Activated CD8-positive, alpha-beta T cell treated with anti-CD3 and anti-CD28 coated beads, Interleukin-2, amount 10 ng/mL, durations not matched to agents 7 days and 5 days (primary cell): ENCODE results near the gene SULT1A1. TPM values are rescaled to one million over a fixed set of nuclear protein-coding genes. Genes with fewer than 3 reads are reported as not detected.
A peak's percentile ranks its signal among the peaks of the same experiment; 100 is the strongest.

Experiments used
- ATAC-seq: fragments of 150-1000 bp; cut with Tn5 transposase; one replicate; pipeline ENCODE4 v1.10.0; 2021; ENCODE audit warnings: moderate library complexity
- CTCF ChIA-PET: fragments of 350-600 bp; sonication (Branson Sonifier 250); formaldehyde crosslinking; loops from one replicate; lab custom pipeline; 2021; ENCODE audit warnings: antibody characterized with exemption; lab: Charles Lee
- POLR2A ChIA-PET: fragments of 350-600 bp; sonication (Branson Sonifier 250); formaldehyde crosslinking; loops from one replicate; lab custom pipeline; 2021; ENCODE audit warnings: antibody characterized with exemption; lab: Charles Lee
- DNase-seq: peaks from one replicate; pipeline ENCODE4 v3.0.0-alpha.2; 2020
- H3K27ac Mint-ChIP-seq: one replicate; pipeline ENCODE4 v1.8.0; 2021; ENCODE audit warnings: mild to moderate bottlenecking, mixed read lengths
- H3K27me3 Mint-ChIP-seq: one replicate; pipeline ENCODE4 v1.8.0; 2021; ENCODE audit warnings: low read depth, mixed read lengths
- H3K36me3 Mint-ChIP-seq: one replicate; pipeline ENCODE4 v1.8.0; 2021; ENCODE audit warnings: low read depth, mixed read lengths
- H3K4me1 Mint-ChIP-seq: one replicate; pipeline ENCODE4 v1.8.0; 2021; ENCODE audit warnings: low read depth, mixed read lengths
- H3K4me3 Mint-ChIP-seq: one replicate; pipeline ENCODE4 v1.8.0; 2021; ENCODE audit warnings: mild to moderate bottlenecking, mixed read lengths
- H3K9me3 Mint-ChIP-seq: one replicate; pipeline ENCODE4 v1.8.0; 2022; ENCODE audit warnings: mixed read lengths; ENCODE audit not compliant: insufficient read depth
- total RNA-seq, 2 experiments: library from RNA; stranded (reverse); gene quantifications; one replicate each; pipeline ENCODE4 v1.2.3, GENCODE V29; 2021

SULT1A1 gene
- total RNA-seq, 2 experiments from 2014 or later: 11.8 to 13.0 TPM

- Mint-ChIP-seq H3K4me3 (no peak overlapping the region), H3K36me3 (peaks cover 40% of the 10 kb centered on the region), H3K27me3 (no peaks in the 10 kb centered on the region), H3K4me1 (peaks cover 15% of the 10 kb centered on the region), H3K27ac (no peak overlapping the region), H3K9me3 (peaks cover 4% of the 10 kb centered on the region)
- ChIA-PET POLR2A (no interaction called here), CTCF (no interaction called here)
- DNase-seq (no peak), ATAC-seq (no peak)
Measured at GRCh38 chr16:28563218-28563617, 46.6 kb downstream of the SULT1A1 start.

GRCh38 chr16:28562199-28562598 lies 47.6 kb downstream of the SULT1A1 start:
- ATAC-seq: no peak
- Mint-ChIP-seq H3K27ac (no peak overlapping the region), H3K4me3 (no peak overlapping the region), H3K36me3 (peaks cover 39% of the 10 kb centered on the region), H3K4me1 (peaks cover 15% of the 10 kb centered on the region), H3K27me3 (no peaks in the 10 kb centered on the region), H3K9me3 (peaks cover 1% of the 10 kb centered on the region)
- no peak for DNase-seq
- POLR2A ChIA-PET: no interaction called here
- CTCF ChIA-PET: no interaction called here

- Mint-ChIP-seq H3K4me3 (no peak overlapping the region), H3K9me3 (no peaks in the 10 kb centered on the region), H3K36me3 (peaks cover 40% of the 10 kb centered on the region), H3K4me1 (peaks cover 17% of the 10 kb centered on the region), H3K27me3 (no peaks in the 10 kb centered on the region), H3K27ac (no peak overlapping the region)
- POLR2A ChIA-PET: no interaction called here
- ATAC-seq (no peak), DNase-seq (no peak)
- CTCF ChIA-PET: no interaction called here
Measured at GRCh38 chr16:28561557-28562187, 48.2 kb downstream of the SULT1A1 start.

GRCh38 chr16:28558456-28558855 lies 51.4 kb downstream of the SULT1A1 start:
- H3K4me1 Mint-ChIP-seq: peaks cover 31% of the 10 kb centered on the region

GRCh38 chr16:28556914-28557320 lies 52.9 kb downstream of the SULT1A1 start:
- Mint-ChIP-seq H3K27ac (no peak overlapping the region), H3K4me1 (peaks cover 35% of the 10 kb centered on the region), H3K9me3 (no peaks in the 10 kb centered on the region), H3K36me3 (peaks cover 30% of the 10 kb centered on the region), H3K4me3 (no peak overlapping the region), H3K27me3 (no peaks in the 10 kb centered on the region)
- no peak for DNase-seq
- no peak for ATAC-seq
- CTCF ChIA-PET: interaction anchor here (1.1 to 1.2 kb wide), 2 partner anchors 240 to 388 kb away, joined by 3 read pairs; no protein-coding TSS in a partner anchor
- POLR2A ChIA-PET: interaction anchor here (1.1 to 2.4 kb wide), 2 partner anchors 63 to 265 kb away, joined by 4 to 5 read pairs; partner anchors contain the start of genes APOBR and ATXN2L

More at GRCh38 chr16:28558456-28558855, 51.4 kb downstream of the SULT1A1 start:
- ATAC-seq (no peak), DNase-seq (no peak)
- CTCF ChIA-PET: no interaction called here
- H3K4me3 Mint-ChIP-seq: no peak overlapping the region
- no peak overlapping the region for H3K27ac Mint-ChIP-seq
- no peaks in the 10 kb centered on the region for H3K27me3 Mint-ChIP-seq
- POLR2A ChIA-PET: no interaction called here
- H3K36me3 Mint-ChIP-seq: peaks cover 30% of the 10 kb centered on the region
- no peaks in the 10 kb centered on the region for H3K9me3 Mint-ChIP-seq

GRCh38 chr16:28555561-28555960 lies 54.3 kb downstream of the SULT1A1 start:
- Mint-ChIP-seq H3K4me3 (no peak overlapping the region), H3K27me3 (no peaks in the 10 kb centered on the region), H3K27ac (peak overlapping the region; percentile 16), H3K4me1 (peaks cover 29% of the 10 kb centered on the region), H3K36me3 (peaks cover 30% of the 10 kb centered on the region), H3K9me3 (no peaks in the 10 kb centered on the region)
- ATAC-seq: no peak
- DNase-seq: no peak
- CTCF ChIA-PET: interaction anchor here (1.0 kb wide), 1 partner anchor 18 kb away, joined by 3 read pairs; no protein-coding TSS in a partner anchor
- POLR2A ChIA-PET: interaction anchor here (2.4 kb wide), 1 partner anchor 62 kb away, joined by 5 read pairs; the partner anchor contains the start of gene APOBR

Other genes with a start within 250 kb of the SULT1A1 start
- gene NPIPB6, start 246.5 kb downstream of the SULT1A1 start, total RNA-seq: 1 to 10 TPM in 1 of 2 experiments, under 1 TPM in 1; 0.99 to 1.8 TPM
- gene EIF3CL, start 206.2 kb downstream of the SULT1A1 start, total RNA-seq: 10 to 100 TPM; 58.8 to 62.8 TPM
- not detected for gene NPIPB7, start 137.7 kb downstream of the SULT1A1 start, total RNA-seq
- gene CLN3, start 118.0 kb downstream of the SULT1A1 start, total RNA-seq: 10 to 100 TPM; 52.2 to 53.7 TPM
- 10 to 100 TPM; 32.2 to 33.2 TPM for gene APOBR, start 115.4 kb downstream of the SULT1A1 start, total RNA-seq
- gene IL27, start 103.2 kb downstream of the SULT1A1 start, total RNA-seq: not detected
- not detected for gene NUPR1, start 71.1 kb downstream of the SULT1A1 start, total RNA-seq
- 10 to 100 TPM; 42.2 to 49.1 TPM for gene SGF29, start 56.1 kb downstream of the SULT1A1 start, total RNA-seq
- gene SULT1A2, start 13.0 kb downstream of the SULT1A1 start, total RNA-seq: under 1 TPM; 0.42 to 0.57 TPM
- 1 to 10 TPM in 1 of 2 experiments, under 1 TPM in 1; 0.89 to 1.0 TPM for gene NPIPB8, start 28.0 kb upstream of the SULT1A1 start, total RNA-seq
- 100 to 1,000 TPM; 442 to 461 TPM for gene EIF3C, start 101.4 kb upstream of the SULT1A1 start, total RNA-seq
- gene NPIPB9, start 141.7 kb upstream of the SULT1A1 start, total RNA-seq: 1 to 10 TPM; 3.7 to 4.3 TPM
- 100 to 1,000 TPM; 256 to 269 TPM for gene ATXN2L, start 213.0 kb upstream of the SULT1A1 start, total RNA-seq
- 100 to 1,000 TPM; 150 to 153 TPM for gene TUFM, start 236.3 kb upstream of the SULT1A1 start, total RNA-seq